ENCODE data around the gene ARSG. TPM values are rescaled to one million over a fixed set of nuclear protein-coding genes. Genes with fewer than 3 reads are reported as not detected.

The ARSG gene
- total RNA-seq, 4 donors from 2014 or later = 9.1 to 28.3 (median 18.1) TPM

GRCh38 chr17:68463211-68464019 is 172.1 kb downstream of the ARSG start:
- 52 to 53% methylated on average over 6 of the region's 6 CpGs for WGBS, 2 donors
- H3K4me3 ChIP-seq (replicated peaks in 1 of 3) = no peak overlapping the region
- no peaks in the 10 kb centered on the region for H3K27me3 ChIP-seq
- H3K36me3 ChIP-seq = no peaks in the 10 kb centered on the region
- TF ChIP-seq, protein P1, sequence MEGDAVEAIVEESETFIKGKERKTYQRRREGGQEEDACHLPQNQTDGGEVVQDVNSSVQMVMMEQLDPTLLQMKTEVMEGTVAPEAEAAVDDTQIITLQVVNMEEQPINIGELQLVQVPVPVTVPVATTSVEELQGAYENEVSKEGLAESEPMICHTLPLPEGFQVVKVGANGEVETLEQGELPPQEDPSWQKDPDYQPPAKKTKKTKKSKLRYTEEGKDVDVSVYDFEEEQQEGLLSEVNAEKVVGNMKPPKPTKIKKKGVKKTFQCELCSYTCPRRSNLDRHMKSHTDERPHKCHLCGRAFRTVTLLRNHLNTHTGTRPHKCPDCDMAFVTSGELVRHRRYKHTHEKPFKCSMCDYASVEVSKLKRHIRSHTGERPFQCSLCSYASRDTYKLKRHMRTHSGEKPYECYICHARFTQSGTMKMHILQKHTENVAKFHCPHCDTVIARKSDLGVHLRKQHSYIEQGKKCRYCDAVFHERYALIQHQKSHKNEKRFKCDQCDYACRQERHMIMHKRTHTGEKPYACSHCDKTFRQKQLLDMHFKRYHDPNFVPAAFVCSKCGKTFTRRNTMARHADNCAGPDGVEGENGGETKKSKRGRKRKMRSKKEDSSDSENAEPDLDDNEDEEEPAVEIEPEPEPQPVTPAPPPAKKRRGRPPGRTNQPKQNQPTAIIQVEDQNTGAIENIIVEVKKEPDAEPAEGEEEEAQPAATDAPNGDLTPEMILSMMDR (IDR thresholded peaks at IDR 0.05) = no peak
- no peak for TF ChIP-seq POLR2A (IDR thresholded peaks at IDR 0.05)
- H3K9me3 ChIP-seq = no peaks in the 10 kb centered on the region
- H3K27ac ChIP-seq = no peak overlapping the region
- peaks cover 20 to 30% of the 10 kb centered on the region in 2 donors for H3K4me1 ChIP-seq
- intact Hi-C loops (cut with DNase I) = loop anchor here (5.0 kb wide), 1 partner anchor 201 kb away; no protein-coding TSS in a partner anchor
- no peak for DNase-seq

DNA sequence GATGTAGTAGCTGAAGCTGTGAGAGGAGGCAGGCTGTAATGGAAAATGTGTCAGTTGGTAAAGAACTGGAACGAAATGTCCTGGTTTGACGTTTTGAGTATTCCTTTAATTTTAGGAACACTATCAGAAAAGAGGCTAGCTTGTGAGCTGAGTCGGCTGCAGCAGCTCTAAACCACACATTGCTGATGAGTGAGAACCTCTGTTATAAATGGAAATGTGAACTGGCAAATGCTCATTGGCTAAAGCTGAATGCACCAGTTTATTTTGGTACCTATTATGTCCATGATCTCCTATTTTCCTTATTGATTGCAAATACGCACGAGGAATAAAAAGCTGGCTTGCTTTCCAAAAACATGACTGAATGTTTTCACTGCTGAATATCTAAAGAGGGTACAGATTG is 177.0 kb downstream of the ARSG start:
- H3K27ac ChIP-seq = no peak overlapping the region
- intact Hi-C loops (cut with DNase I) = loop anchor here (5.0 kb wide), 1 partner anchor 296 kb away; no protein-coding TSS in a partner anchor
- TF ChIP-seq, protein P1 (IDR thresholded peaks at IDR 0.05) = no peak
- TF ChIP-seq POLR2A (IDR thresholded peaks at IDR 0.05) = no peak
- no peak for DNase-seq
- no peaks in the 10 kb centered on the region for H3K36me3 ChIP-seq
- H3K9me3 ChIP-seq = no peaks in the 10 kb centered on the region
- H3K4me3 ChIP-seq (replicated peaks in 1 of 3) = no peak overlapping the region
- 57 to 70% methylated on average over 5 of the region's 5 CpGs for WGBS, 2 donors
- no peaks in the 10 kb centered on the region for H3K27me3 ChIP-seq
- no peaks in the 10 kb centered on the region for H3K4me1 ChIP-seq

DNA sequence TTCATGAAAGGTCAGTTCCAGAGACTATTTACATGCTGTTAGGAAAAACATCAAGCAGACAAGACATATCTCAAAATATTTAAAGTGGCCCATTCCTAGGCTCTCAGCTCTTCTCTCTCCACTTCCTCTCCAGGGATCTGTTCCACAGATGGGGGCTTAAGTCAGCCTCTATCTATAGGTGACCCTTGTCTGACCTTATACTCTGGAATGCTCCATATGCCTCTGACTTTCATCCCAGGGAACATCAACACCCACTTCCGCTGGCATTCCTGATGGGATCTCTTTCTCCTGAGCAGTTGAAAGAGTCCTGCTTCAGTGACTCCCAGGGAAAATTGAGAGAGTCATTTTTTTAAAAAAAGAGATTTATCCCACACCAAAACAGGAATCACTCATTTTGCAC is 177.5 kb downstream of the ARSG start:
- intact Hi-C loops (cut with DNase I) = loop anchor here (5.0 kb wide), 1 partner anchor 296 kb away; no protein-coding TSS in a partner anchor
- no peaks in the 10 kb centered on the region for H3K9me3 ChIP-seq
- WGBS, 2 donors = 84 to 87% methylated on average over 1 of the region's 1 CpG
- H3K4me1 ChIP-seq = no peaks in the 10 kb centered on the region
- no peaks in the 10 kb centered on the region for H3K36me3 ChIP-seq
- no peak for DNase-seq
- H3K27ac ChIP-seq = no peak overlapping the region
- no peak for TF ChIP-seq POLR2A (IDR thresholded peaks at IDR 0.05)
- TF ChIP-seq, protein P1 (IDR thresholded peaks at IDR 0.05) = no peak
- H3K27me3 ChIP-seq = no peaks in the 10 kb centered on the region
- H3K4me3 ChIP-seq (replicated peaks in 1 of 3) = no peak overlapping the region

MicroRNAs encoded within 50 kb of the gene (microRNA counts, 767-probe panel; counts per million panel counts)
- 0 counts per million in 2 donors for microRNA hsa-miR-635

Small RNAs within 50 kb of the gene (microRNA-seq; reads per million reads assigned to microRNA genes)
- not detected for gene MIR635

Small RNAs within 50 kb of the gene (small RNA-seq; reads per million reads assigned to genes)
- gene MIR635 = not detected

Other genes starting within 250 kb of the ARSG start
- 10 to 100 TPM; 25.0 to 72.1 (median 63.1) TPM for gene AMZ2, start 43.5 kb upstream of the ARSG start, total RNA-seq
- 1 to 10 TPM in 1 of 4 donors, under 1 TPM in 3; 0.13 to 1.8 (median 0.46) TPM for gene SLC16A6, start 368 bp upstream of the ARSG start, total RNA-seq
- 10 to 100 TPM; 50.0 to 89.8 (median 78.4) TPM for gene WIPI1, start 166.0 kb downstream of the ARSG start, total RNA-seq
- gene PRKAR1A, start 220.9 kb downstream of the ARSG start, total RNA-seq = 100 to 1,000 TPM; 367 to 431 (median 417) TPM